Activated CD8-positive, alpha-beta memory T cell treated with anti-CD3 and anti-CD28 coated beads, Interleukin-2, amount 50 U/mL, for 48 hours (primary cell): ENCODE data around the gene SP8.

Experiments
- DNase-seq: peaks from one replicate; pipeline ENCODE4 v3.0.0-alpha.2; 2020

The SP8 gene

DNA sequence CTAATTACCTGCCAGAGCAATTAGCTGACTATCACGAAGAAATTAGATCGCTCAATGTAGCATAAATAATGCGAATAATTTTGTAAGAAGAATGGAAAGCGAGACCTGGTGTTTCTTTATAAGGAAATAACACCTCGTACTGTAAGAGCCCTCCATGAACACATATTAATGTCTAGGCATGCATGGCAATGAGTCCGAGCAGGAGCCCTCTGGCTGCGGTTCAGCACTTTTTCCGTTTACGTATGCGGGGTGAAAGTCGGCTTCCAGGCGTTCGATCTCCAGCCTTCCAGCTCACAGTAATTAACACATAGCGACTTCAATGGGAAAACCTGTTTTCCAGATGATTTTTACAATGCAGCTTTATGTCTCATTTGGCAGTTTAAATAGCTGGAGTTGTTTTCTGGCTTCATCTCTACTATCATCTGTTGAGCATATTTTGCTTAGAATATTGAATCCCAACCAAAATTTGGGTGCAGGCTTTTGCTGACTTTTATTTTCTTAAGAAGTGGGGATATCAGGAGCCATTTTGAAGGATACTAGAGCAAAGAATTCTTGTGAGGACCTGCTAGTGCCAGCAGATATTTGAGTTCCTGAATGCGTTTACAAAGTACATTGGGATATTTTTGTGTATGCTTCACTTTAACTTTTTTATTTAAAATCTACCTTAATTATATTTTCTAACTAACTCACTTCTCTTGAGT, 7.2 kb upstream of the SP8 start:
- no peak for DNase-seq

DNA sequence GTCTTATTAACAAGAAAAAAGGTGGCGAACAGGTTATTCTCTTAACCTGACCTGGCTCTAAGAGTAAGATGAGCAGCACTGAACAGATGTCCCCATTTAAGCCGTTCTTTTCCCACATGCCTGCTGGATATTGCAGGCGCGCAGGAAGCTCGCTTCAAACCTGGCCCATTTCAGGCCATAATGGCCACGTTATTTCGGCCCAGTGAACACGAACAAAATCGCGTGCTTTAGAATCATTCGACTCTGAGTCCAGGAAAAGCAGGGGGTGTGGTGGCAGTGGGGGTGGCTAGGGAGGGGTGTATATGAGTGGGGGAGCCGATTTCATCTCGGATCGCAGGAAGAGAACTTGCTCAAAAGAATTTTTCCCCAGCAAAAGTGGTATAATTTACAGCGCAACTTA, 6.6 kb upstream of the SP8 start:
- DNase-seq = no peak

DNA sequence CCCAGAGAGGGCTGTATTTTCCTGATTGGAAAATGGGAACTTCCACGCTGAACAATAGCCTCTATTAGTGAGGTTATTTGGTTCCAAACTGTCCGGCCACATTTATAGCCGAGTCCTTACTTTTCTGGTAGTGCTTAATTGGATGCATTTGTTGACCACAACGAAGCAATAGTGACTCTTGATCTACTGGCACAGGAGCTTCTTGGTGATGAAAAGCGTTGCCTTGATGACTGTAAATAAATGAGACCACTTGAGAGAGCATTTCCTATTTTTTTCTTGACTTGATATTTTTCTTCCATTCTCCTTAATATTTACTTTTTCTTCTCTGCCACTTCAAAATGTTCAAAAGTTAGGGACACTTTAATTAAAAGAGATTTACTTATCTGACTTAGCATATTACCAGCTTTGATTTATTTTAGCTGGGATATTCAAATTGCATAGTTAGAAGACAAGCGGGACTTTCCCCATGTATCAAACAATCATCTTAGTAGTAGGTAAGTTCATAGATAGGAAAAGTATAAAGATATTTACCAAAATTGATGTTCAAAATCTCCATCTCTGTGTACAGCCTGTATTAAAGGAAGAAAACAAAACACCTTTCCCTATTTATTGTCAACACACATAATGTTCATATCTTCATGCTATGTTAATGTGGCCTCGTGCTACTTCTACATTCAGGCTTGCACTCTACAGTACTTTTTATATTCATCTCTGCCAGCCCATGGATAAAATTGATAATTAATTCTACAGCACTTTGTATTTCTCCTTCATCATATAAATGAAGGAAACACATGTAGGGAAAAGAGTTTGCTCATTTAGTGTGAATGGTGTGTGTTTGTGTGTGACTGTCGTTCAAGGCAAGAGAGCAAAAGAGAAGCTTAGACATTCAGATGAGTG, 5.1 kb upstream of the SP8 start:
- no peak for DNase-seq

DNA sequence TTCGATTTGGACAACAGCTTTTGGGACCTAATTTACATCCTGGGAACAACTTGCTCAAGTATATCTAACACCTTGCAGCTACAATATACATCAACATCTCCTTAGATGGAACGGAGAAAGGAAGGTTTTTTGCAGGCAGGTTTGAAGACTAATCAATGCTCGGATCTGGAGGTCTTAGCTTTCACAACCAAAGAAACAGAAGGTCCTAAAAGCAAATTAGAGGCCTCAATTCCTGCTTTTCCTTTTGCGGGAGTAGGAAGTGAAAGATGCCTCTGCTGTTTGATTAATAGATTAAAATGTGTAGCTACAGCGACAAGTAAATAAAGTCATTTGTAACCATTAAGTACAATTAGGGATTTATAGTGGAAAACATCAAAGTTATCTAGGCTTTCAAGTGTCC, 3.7 kb upstream of the SP8 start:
- no peak for DNase-seq

DNA sequence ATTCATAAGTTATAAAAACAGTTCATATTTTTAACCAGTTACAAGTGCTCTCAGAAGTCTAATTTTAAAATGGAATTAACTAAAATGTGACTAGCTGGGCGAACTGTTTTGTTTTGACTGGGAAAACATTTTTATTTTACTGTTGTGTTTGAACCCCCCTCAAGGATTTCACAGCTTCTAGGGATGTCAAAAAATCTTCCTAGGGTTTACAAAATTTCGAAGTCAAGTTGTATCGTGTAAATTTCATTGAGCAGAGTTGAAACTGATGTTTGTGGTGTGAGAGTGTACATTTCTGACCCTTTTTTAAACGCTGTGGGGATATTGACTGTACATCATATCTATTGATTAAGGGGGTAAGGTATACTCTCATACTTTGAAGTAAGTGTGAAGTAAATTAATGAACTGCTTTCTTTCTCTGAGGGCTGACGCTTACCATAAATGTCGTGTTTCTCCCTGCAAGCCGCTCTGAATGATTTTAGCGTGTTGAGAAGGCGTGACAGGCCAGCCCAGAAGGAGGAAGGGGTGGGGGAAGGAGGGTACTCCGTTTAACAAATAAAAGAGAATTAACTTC, 1.8 kb upstream of the SP8 start:
- no peak for DNase-seq

DNA sequence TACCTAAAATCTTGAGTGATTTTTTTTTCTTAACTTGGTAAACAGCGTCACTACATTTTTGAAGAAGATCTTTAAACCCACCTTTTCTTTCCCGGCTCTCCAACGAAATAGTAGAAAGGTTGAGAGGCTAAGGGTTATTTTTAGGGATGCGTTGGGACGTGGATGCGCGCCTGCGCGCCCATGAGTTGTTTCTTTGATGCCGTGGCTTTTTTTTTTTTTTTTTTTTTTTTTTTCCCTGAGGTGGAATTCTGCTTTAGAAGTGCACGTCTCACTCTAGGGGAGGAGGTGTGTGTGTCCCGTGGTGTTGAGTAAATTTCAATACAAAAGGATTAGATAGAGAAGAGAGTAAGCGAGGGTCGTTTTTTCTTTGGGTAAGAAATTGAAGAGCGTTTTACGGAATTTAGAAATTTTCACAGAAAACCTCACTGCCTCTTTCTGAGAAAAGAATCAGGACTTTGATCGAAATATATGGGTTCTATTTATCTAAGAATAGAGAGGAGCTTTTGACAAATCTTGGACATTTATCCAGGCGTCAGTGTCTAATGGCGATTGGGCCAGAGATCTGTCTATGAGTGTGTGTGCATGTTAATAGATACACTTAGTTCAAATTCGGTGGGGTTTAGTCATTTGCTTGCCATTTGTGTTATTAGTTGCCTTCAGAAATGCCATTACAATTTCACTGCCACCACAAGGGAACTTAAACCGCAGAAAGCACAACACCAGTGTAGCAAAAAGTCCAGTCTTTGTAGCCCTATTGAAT, 1.2 kb upstream of the SP8 start:
- no peak for DNase-seq

DNA sequence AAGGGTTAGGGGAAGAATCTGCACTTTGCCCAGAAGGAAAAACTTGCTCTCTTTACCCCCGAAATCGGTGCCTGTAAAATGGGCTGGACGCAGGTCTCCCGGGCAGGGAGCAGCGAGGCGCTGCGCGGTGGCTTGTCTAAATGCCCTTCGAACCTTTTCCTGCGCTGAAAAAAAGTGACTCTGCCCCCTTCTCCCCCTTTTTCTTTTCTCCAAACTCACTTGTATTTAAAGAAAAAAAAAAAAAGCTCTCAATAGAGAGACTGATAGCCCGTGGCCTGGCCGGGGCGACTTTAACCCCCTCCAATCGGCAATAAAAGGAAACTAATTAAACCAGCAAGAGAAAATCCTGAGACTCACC, 286 bp downstream of the SP8 start:
- no peak for DNase-seq

DNA sequence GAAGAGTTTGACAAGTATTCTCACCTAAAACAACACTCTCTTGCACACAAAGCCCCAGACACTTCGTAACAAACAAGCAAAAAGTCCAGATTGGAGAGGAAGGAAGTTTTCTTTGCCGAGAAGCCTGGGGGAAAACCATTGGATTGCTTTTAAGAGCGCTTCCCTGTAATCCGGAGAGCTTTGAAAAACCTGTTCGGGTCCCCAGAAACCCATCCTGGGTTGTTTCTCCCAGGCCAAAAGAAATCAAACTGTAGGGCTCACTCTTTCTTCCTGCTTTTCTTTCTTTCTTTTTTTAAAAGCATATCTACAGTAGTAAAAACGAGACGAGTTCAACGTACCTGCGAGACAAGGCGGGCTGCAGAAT, 655 bp downstream of the SP8 start:
- no peak for DNase-seq

DNA sequence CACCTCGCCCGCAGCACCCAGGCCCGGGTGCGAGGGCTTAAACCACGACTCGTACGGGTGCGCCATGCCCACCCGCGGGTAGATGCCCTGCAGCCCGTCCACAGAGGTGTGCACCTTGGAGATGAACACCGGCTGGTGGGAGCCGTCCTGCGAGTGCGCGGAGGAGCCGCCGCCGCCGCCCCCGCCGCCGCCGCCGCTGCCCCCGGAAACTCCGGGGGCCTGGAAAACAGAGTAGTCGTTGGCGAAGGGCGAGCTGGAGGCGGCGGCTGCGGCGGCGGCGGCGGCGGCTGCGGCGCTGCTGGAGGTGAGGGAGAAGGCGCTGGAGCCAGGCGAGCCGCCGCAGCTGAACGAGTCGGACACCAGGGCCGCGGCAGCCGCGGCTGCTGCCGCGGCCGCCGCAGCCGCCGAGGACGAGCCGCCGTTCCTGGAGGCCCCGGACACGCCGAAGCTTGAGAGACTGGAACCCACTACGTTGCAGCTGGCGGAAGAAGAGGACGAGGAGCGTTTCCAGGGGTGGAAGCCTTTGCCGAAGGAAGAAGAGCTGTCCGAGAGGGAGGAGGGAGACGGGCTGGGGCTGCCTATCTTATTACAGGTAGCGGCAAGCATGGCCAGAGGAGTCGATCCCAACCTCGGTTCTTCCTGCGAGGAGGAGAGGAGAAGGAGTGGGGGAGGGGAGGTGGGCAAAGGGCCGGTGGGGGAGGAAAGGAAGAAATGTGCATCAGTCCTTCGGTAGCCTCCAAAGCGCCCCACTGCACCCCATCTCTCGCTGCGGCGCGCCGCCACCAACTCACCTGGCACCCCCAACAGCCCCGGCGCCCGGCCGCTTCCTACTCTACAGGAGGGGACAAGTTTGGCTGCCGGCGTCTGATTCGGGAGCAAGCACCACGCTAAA, 1.3 kb downstream of the SP8 start:
- DNase-seq = peak; percentile 57

DNA sequence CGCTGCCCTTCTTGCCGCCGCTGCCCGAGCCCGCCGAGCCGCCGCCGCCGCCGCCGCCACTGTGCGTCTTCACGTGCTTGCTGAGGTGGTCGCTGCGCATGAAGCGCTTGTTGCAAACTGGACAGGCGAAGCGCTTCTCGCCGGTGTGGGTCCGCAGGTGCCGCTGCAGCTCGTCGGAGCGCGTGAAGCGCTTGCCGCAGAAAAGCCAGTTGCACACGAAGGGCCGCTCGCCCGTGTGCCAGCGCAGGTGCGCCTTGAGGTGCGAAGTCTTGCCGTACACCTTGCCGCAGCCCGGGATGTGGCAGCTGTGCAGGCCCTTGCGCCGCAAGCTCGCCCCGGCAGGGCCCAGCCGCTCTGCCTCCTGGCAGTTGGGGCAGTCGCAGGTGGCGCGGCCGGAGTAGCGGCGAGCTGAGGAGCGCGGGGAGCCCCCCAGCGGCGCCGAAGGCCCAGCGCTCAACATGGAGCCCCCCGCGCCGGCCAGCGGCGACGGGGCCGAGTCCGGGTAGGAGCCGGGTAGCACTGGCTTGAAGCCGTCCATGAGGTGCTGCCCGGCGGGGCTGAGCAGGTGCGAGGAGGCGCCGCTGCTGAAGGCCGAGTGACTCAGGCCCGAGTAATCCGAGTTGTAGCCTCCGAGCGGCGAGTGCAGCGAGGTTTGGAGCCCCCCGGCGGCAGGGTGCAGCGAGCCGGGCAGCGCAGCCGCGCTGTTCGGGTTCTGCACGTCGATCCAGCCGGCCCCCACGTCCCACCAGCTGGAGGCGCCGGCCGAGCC, 2.1 kb downstream of the SP8 start:
- no peak for DNase-seq

DNA sequence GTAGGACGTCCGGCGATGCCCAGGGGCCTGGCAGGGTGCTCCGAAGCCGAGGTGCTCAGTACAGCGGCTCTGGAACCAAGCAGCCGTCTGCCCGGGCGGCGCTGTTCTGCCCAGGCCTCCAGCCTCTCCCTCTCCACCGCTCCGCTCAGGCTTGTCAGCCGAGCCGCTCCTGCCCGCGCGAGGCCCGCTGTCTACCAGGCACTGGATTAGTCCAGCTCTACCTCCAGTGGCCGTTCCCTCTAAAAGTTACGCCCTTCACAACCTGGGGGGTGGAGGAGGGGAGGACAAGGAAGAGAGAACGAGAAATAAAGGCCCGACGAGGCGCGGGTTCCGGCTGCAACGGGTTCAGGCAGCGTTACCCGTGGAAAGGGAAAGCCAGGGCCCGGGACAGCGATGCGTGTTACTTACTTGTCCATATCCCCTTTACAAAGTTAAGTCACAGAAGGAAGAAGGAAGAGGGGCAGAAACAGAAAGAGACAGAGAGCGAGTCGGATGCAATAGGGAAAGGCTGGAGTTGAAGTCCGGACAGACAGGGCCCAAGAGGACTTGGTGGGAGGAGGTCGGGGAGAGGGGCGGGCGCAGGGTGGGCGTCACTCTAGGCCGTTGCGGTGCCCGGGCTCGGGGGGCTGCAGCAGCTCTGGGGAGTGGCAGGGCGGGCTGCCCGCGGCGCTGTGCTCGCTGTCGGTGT, 2.8 kb downstream of the SP8 start:
- DNase-seq = no peak

DNA sequence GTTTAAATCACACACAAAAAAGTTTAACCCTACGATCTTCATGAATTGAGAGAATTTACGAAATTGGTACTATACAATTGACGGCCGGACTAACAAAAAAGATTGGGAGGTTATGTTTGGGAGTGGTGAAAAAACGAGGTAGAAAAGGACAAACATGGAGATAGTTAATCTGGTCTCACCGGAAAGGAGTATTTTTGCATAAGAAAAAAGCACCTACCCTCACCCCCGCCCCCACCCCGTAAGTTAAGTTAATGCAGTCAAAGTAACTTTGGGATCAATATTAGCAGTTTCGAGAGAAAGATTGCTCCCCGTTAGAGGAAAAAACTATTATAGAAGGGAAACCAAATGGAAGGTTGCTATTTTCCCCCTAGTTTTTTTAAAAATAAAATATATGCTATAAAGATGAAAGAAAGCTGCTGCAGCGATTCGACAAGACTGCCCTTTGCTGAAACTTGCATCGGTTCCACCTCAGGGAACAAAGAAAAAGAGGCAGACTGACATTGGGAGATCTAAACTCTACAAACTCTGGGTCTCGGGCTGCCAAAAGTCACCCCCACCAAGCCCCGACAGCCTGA, 3.5 kb downstream of the SP8 start:
- no peak for DNase-seq

DNA sequence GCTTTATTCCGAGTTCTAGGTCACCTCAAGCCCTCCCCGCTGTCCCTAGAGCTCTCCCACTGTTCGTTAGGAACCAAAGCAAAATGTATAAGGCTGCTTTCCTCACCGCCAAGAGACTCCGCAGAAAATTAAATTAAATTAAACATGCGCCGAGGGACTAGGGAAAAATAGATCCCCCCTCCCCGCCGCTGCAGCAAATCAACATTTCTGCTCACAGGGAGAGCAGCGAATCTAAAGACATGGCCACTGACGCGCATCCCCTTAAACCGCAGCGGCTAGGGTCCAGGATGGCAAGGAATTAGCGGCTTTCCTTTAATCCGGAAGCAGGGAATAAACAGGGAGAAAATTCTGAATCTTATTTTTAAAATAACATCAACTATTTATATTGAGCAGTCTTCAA, 7.6 kb downstream of the SP8 start:
- DNase-seq = no peak

DNA sequence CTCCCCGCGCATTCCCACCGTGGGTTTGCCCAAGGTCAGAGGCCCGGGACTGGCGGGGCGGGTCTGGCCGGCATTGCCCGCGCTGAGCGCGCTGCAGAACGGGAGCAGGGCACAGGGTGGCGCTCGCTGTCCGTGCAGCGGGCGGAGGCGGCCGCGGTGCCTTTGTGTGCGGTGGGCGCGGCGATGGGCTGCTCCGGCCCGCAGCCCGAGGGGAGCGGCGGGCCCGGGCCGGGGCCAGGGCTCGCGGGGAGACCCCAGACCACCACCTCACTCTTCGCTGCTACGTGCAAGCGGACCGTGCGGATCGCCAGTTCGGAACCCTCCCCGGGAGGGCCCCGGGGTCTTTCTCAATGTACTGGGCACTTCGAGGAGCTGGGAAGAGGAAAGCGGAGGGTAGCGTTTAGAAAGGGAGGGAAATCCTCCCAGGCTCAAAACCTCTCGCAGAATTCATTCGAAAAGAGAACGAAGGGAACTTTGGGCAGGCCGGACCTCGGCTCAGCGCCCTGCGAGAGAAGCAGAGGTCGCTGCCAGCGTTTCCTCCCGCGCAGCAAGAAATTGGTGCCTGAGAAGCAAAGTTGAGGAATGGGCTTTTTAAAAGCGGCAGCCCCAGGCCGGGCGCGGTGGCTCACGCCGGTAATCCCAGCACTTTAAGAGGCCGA, 8.5 kb downstream of the SP8 start:
- DNase-seq = no peak

DNA sequence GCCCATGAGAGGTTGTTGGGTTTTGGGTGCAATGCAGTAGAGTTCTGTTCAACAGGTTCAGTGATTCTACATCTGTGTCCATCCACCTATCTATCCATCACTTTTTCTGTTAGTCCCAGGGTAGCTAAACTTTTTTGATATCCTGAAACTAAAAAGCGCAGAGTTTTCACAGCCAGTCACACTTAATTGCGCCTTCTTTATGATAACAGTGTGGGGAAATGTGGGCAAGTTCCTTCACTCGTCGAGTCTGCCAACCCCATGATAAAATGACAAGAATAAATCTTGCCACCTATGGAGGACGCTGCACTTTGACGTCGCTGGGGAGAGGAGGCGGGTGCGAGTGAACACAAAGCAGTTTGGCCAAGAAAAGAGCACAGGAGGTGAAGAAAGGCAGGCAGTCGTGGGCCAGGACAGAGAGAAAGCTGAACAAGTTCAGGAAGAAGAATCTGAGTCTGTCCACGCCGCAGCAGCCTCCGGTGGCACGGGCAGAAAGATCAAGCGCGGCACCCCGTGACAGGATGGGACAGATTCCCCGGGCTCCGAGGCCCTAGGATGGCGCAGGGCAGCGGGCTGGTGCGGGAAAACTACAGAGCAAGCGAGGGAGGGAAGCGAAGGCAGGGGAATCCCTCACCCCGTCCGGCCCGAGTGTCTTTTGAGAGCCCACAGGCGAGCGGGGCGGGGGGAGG, 9.2 kb downstream of the SP8 start:
- DNase-seq = no peak

DNA sequence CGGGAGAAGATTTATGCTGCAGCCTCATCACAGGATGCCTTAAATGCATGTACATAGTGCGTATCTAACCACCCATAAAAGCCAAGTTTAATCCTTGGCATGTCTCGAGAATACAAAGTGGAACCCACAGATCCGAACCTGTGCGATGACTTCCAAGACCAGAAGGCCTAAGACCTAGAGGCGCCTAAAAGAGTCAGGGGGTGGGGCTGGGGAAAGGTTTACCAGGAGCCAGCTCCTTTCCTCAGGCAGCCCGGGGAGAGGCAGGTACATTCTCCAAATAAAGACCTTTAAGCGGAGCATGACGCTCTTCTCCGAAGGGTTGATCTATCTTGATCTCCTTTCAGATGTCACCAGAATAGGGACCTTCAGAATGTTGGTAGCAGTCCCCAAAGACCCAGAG, 9.7 kb downstream of the SP8 start:
- DNase-seq = no peak

DNA sequence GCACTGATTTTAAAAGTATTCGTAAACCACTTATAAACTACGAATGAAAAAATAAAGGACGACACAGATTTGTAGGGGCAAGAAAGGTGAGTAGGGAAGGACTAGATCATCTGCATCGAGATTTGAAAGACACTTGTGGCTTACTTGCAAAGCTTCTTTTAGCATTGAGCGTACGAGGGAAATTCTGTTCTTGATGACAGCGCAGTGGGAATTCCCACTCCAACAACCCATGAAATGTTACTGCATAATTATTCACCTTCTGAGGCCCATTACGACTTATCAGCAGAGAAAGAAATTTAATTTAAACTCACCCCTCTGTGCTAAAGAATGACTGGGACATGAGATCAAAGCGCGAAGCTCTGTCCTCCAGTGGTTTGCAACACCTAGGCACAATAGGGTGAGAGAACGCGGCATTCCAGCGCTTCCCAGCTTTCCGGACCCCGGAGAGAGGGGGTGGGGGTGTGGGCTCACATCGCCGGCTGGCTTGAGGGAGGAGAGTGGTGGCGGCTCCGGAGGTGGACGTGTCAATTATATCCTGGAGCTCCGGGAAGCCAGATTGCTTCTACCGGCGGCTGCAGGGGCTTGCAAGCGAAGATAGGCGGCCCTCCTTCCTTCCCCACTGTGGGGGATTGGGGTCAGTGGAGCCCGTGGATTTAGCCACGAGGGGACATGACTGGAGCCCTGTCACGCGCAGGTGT, 10.3 kb downstream of the SP8 start:
- DNase-seq = no peak

DNA sequence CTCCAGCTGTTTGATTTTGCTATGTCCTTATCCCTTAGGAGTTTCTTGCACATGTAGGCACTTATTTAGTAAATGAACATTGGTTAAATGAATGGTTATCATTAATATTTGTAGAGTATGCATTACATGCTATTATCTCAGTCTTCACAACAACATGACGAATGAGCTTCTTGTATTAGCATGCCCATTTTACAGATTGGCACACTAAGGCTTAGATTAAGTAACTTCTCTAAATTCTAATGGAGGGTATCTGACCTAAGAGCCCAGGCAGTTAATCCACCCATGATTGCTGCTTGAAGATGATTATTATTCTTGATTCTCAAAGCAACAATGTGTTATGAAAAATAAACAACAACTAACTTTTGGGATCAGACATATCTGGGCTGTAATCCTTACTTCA, 32.7 kb downstream of the SP8 start:
- no peak for DNase-seq

DNA sequence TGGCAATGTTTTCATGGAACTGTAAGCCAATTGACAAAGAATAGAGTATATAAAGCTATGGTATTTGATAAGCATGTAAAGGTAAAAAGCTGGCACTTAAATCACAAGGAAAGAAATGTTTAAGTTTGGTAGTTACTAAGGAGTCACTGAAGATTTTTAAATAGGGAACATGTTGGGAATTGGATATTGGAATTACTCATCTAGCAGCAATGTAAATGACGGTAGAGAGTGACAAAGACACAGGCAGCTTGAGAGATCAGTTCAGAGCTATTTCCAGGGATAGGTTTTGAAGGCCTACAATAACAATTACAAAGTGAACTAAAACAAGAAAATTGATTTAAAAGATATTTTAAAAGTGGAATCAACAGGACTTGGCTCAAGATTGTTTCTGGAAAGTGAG, 36.8 kb downstream of the SP8 start:
- no peak for DNase-seq
